Left renal cortex interstitium (tissue), 4 donors: ENCODE data around the gene WDR86. TPM values are rescaled to one million over a fixed set of nuclear protein-coding genes. Genes with fewer than 3 reads are reported as not detected.

ENCODE experiments used
- DNase-seq, 4 donors: peaks; one replicate each; pipeline ENCODE4 v3.0.0-alpha.2; 2013; ENCODE audit warnings: low read depth in 4 of 4, low spot score in 2 of 4, missing footprints in 1 of 4
- polyA plus RNA-seq, 4 donors: library from polyadenylated mRNA; unstranded; fragments of 120-200 nt; gene quantifications; one replicate each; pipeline ENCODE4 v1.2.1, GENCODE V29; 2013; ENCODE audit not compliant: insufficient read length in 4 of 4

The WDR86 gene
- polyA plus RNA-seq, 4 donors, result 21.3 to 57.5 (median 43.5) TPM

DNA sequence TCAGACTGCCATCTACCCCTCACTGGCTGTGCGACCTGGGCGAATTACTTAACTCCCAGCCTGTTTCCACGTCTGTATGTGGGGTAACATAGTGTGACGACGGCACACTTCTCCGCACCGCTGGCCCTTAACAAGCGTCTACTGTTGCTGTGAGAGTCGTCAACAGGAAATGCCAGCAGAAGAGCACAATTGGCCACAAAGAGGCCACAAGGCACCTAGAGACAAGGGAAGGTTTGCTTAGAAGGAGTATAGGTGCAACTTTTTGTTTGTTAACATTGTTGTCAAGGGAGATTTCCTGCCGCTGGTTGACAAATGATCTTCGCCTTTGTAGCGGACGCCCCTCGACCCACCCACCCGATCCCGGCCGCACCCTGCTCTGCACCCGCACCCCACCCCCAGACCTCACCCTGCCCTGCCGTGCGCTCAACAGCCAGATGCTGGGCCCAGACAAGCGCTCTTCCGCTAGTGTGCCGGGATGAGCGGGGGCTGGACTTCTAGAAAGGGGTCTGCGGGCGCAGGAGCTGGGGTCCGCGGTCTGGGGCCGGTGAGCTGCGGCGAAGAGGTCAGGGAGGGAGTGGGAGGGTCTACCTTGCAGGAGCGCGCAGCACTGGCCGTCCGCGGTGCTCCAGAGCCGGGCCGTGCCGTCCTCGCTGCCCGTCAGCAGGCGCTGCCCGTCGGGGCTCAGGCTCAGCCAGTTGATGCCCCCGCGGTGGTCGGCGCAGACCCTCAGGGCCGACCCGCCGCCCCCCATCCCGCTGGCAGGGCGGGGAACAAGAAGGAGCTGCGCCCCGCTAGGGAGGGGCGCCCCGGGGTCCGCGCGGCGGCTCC, 785 bp downstream of the WDR86 start:
- no peak for DNase-seq

GRCh38 chr7:151408498-151408838, 1.4 kb downstream of the WDR86 start:
- no peak for DNase-seq

DNA sequence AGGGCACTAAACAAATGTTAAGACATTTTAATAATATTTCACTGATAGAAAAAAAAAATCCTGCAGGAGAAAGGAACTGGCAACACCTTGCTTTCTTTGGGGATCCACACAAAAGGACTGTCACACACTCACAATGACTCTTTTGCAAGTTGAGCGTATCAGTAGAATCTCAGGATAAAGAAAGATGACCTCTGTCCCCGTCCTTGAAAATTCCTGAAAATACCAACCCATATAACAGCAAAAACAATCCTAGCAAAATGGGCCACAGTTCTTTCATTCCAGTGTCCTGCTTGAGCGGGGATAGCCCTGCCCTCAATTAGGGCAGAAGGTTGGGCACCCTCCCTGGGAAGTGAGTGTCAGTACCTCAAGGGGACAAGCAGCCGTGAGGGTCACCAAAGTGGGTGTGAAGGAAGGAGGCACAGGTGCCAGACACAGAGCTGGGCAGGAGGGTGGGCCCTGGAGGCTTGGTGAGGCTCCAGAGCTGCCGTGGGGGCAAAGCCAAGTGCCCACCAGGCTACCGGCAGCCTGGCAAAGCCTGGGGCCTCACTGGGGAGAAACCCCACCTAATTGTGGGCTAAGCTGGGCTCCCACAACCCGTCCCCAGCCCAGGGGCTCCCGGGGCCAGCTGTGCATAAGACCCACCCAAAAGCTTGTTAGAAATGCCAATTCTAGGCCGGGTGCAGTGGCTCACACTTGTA, 2.8 kb downstream of the WDR86 start:
- no peak for DNase-seq

- DNase-seq, result no peak
Measured at GRCh38 chr7:151406051-151406875, 3.6 kb downstream of the WDR86 start.

DNA sequence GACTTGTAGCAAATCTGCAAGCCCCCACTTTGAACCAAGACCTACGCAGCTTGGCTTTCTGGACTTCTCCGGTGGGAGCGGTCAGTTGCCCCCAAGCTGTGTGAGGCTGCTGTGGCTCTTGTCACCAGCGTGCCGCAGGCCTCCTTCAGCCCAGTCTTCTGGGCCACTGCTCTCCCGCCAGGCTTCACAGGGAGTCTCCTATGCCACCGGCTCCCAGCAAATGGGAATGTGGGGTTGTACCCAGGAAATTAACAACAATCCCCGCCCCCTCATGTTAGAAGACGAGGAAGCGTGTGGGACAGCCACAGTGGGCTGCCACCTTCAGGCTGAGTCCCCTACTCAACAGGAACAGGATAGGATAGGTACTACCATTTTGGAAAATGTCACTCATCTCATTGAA, 4.2 kb downstream of the WDR86 start:
- no peak for DNase-seq

DNA sequence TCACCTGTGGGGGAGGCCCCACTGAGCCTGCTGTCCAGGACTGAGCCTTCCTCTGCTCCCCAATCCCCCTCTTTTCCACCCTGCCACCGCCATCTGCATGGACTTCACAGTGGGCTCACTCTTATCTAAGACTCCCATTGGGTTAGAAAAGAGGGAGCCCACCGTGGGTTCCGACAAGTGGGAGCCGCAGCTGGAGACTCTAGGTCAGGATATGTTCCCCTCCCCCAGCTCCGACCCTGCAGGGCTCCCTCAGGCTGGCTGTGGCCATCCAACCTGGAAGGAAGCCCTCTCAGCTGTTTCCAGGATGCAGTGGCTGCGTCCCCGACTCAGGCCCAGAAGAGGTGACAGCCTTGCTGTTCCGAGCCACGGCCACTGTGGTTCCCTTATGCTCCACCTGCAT, 4.8 kb downstream of the WDR86 start:
- no peak for DNase-seq

DNA sequence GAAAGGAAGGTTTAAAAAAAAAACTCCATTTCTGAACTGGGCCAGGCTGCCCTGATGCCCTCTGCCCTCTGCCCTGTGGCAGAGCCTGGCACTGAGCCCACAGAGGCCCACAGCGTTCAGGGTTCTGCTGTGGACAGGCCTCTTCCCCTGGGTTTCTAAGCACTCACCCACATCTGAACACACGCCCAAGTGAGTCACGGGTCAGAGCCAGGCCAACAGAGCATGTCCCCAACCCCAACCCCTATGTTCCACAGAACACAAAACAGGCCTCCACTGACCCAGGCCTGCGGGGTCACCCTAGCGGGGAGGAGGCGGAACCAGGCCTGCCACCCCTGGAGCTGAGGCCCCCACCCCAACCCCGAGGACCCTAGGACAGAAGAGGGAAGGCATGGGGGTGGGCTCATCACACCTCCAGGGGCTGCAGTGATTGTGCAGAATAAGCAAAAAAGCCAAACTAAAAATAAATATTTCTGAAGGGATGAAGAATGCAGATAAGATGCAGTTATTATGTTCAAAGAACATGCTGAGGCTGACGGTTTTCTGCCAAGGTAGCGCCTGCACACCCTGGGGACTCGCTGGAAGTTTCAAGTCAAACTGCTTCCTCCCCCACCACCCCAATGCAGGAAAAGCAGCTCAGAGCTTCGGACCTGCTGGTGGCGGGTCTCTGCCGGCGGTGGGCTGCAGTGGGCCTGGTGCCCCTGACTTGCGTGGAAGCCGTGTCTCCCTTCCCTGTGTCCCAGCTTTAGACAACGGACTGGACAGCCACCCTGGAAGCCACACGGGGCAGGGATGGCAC, 5.4 kb downstream of the WDR86 start:
- no peak for DNase-seq

DNA sequence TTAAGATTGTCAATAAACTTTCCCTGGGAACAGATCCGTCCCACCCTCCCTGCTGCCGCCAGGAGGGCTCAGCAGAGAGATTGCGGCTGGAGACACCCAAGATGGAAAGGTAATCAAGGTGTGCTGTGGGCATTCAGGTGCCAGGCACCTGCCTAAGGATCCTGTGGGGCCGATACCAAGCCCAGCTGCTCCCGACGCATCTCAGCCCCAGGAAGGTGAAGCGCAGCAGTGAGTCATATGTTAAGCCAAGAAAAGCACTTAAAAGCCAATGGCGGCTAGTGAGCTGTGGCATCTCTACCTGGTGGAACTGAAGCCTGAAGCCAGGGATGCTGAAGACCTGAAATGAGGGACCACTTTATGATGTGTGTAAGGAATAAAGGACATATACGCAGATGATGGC, 6.1 kb downstream of the WDR86 start:
- no peak for DNase-seq

- DNase-seq, result no peak
Measured at GRCh38 chr7:151402029-151402835, 7.6 kb downstream of the WDR86 start.

- DNase-seq, result no peak
Measured at GRCh38 chr7:151400626-151401315, 9.1 kb downstream of the WDR86 start.

DNA sequence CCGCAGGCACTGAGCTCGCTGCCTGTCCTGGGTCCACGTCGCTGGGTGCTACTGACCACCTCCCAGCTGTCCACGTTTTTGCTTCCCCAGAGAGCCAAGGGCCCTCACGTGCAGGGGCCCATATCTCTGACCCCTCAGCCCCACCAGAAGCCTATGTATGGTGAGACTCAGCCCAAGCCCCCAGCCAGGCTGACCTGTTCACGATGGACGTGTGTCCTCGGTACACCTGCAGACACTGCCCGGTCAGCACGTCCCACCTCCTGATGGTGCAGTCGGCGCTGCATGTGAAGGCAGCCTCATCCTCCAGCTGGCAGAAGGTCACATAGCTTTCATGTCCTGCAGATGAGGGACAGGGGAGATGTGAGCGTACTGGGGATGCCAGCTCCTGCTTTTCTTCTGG, 9.9 kb downstream of the WDR86 start:
- no peak for DNase-seq

DNA sequence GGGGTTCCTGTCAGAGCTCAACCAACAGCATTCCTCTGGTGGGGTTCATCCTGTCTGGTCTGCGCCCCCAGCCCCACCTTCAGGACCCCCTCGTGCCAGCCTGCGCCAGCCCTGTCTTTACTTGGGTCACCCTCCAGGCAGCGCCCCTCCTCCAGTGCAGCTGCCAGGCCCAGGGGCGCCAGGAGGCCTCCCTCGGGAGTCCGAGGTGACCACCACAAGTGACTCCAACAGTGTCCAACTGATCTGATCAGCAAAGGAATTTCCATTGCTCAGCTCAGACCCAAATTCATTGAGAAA, 10.6 kb downstream of the WDR86 start:
- DNase-seq, result no peak

- DNase-seq, result no peak
Measured at GRCh38 chr7:151398446-151399304, 11.2 kb downstream of the WDR86 start.

DNA sequence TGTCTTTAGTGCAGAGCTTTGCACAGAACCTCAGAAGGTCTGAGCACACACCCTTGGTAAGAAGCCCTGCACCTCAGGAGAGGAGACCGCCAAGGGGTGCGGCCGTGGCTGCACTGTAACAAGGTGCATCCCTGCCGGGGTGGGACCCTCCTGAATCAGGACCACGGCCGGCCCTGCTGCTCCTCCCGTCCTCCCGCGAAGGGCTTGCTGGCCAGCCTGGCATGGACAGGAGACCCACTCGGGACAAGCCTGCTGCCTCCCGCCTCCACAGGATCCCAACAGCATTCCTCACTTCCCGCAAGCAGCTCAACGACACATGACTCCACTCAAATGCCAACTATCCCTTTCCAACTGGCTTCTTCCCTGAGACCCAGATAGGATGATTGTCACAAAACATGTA, 12.8 kb downstream of the WDR86 start:
- no peak for DNase-seq

GRCh38 chr7:151396328-151396970, 13.4 kb downstream of the WDR86 start:
- DNase-seq, result no peak

- DNase-seq, result no peak
Measured at GRCh38 chr7:151395036-151395367, 14.8 kb downstream of the WDR86 start.

DNA sequence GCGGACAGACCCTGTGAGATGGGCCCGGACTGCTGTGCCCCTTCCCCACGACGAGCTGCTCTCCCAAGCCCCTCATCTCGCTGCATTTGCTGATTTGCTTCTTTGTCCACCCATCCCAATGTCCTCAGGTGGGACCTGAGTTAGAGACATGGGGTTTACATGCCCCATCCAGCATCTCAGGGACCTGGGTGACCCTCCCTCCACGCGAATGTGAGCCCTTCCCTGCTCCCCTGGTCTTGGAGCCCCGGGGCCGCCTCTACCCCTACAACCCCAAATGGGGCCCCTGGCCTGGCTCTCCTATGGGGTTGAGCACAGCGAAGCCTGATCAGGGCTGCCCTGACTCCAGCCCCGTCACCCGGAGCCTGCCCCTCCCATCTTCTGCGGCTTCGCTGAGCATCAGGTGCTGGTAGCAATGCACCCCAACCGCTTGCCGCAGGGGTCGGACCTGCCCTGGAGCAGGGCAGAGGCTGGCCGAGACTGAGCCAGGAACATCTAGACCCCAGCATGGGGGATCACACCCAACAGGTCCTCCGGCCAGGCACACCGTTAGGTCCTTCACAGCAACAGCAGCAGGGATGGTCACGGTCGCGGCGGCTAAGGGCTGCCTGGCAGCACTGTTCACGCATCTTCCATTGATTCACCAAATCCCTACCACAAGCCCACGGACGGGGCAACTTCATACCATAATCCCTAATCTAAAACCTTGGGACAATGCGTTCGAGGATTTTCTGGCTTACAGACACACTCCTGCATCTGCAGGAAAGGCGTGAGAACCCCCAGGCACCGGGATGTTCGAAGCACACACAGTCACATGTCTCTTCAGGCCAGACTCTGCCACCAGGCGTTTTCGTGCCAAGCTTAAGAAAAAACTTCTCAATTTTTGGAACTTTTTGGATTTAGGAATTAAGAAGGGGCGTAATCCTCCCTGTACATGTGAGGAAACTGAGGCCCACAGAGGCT, 15.5 kb downstream of the WDR86 start:
- DNase-seq, result no peak
